H1 (cell line): ENCODE data around the gene LCN10. TPM values are rescaled to one million over a fixed set of nuclear protein-coding genes. Genes with fewer than 3 reads are reported as not detected.

ENCODE experiments used
- CTCF ChIA-PET: fragments of 300-600 bp; sonication (Branson Sonifier 250); formaldehyde crosslinking; loops from one replicate; lab custom pipeline; 2021; ENCODE audit not compliant: partially characterized antibody; lab: Charles Lee
- POLR2A ChIA-PET: fragments of 300-600 bp; sonication (Branson Sonifier 250); formaldehyde crosslinking; loops from one replicate; lab custom pipeline; 2021; ENCODE audit warnings: inconsistent platforms; ENCODE audit not compliant: partially characterized antibody; lab: Charles Lee
- DNase-seq, 2 experiments: peaks; one replicate each; pipeline versions ENCODE4 v3.0.0 to v3.0.0-alpha.2; 2010 to 2022; ENCODE audit warnings: low spot score in 2 of 2, low read depth in 1 of 2, mixed read lengths in 1 of 2
- FAIRE-seq: peaks from 2 replicates; lab custom pipeline; 2011; peaks lifted over from hg19 to GRCh38; lab: Jason Lieb, UNC
- H2AFZ ChIP-seq: 2 replicates; pipeline ENCODE4 v1.8.1; 2012; ENCODE audit warnings: low read length, inconsistent platforms
- H2AK5ac ChIP-seq: 2 replicates; pipeline ENCODE4 v1.6.1; 2013; ENCODE audit warnings: low read depth, low read length
- H2BK120ac ChIP-seq: replicated peaks from 2 replicates; pipeline ENCODE3; 2013; ENCODE audit warnings: low read depth, low read length, inconsistent platforms
- H2BK12ac ChIP-seq: 2 replicates; pipeline ENCODE4 v1.6.1; 2013; ENCODE audit warnings: low read depth, low read length
- H2BK15ac ChIP-seq: 2 replicates; pipeline ENCODE4 v1.6.1; 2013; ENCODE audit warnings: low read length
- H2BK20ac ChIP-seq: 2 replicates; pipeline ENCODE4 v1.6.1; 2013; ENCODE audit warnings: low read length
- H2BK5ac ChIP-seq: 2 replicates; pipeline ENCODE4 v1.6.1; 2013; ENCODE audit warnings: low read depth, low read length
- H3K14ac ChIP-seq: 2 replicates; pipeline ENCODE4 v1.6.1; 2013; ENCODE audit warnings: inconsistent platforms; ENCODE audit not compliant: insufficient read length
- H3K18ac ChIP-seq: 2 replicates; pipeline ENCODE4 v1.6.1; 2013; ENCODE audit warnings: low read length; ENCODE audit errors: extremely low read depth
- H3K23ac ChIP-seq: 2 replicates; pipeline ENCODE4 v1.6.1; 2013; ENCODE audit warnings: inconsistent platforms; ENCODE audit not compliant: insufficient read length
- H3K23me2 ChIP-seq: 2 replicates; pipeline ENCODE4 v1.6.1; 2013; ENCODE audit warnings: low read depth, low read length
- H3K27ac ChIP-seq: 2 replicates; pipeline ENCODE4 v1.6.1; 2011; ENCODE audit warnings: low read depth, low read length, inconsistent platforms
- H3K27me3 ChIP-seq, 4 experiments: replicated peaks in 1 of 4; 1 replicate in 1 of 4; 2 replicates in 3 of 4; pipeline versions ENCODE4 v1.6.1 to v1.8.1; 2011 to 2013; ENCODE audit warnings: low read length in 3 of 4, mild to moderate bottlenecking in 3 of 4, inconsistent platforms in 2 of 4, mixed read lengths in 2 of 4, moderate library complexity in 1 of 4; ENCODE audit not compliant: control insufficient read depth in 3 of 4, insufficient read depth in 3 of 4; ENCODE audit errors: extremely low read depth in 1 of 4
- H3K36me3 ChIP-seq, 4 experiments: 2 replicates each; pipeline versions ENCODE4 v1.6.1 to v1.8.1; 2011 to 2013; ENCODE audit warnings: mild to moderate bottlenecking in 4 of 4, low read length in 3 of 4, moderate library complexity in 2 of 4, control low read depth in 1 of 4, inconsistent platforms in 1 of 4; ENCODE audit not compliant: insufficient read depth in 4 of 4, control insufficient read depth in 2 of 4
- H3K4ac ChIP-seq: replicated peaks from 2 replicates; pipeline ENCODE3; 2013; ENCODE audit warnings: low read length, low read depth, mixed read lengths, inconsistent platforms; ENCODE audit not compliant: insufficient read length
- H3K4me1 ChIP-seq, 4 experiments: replicated peaks in 1 of 4; 1 replicate in 1 of 4; 2 replicates in 3 of 4; pipeline versions ENCODE4 v1.6.1 to v1.8.1; 2011 to 2013; ENCODE audit warnings: low read length in 3 of 4, inconsistent platforms in 2 of 4, mixed read lengths in 1 of 4; ENCODE audit not compliant: insufficient read depth in 4 of 4, control insufficient read depth in 3 of 4
- H3K4me2 ChIP-seq, 2 experiments: 2 replicates each; pipeline versions ENCODE4 v1.6.1 to v1.8.1; 2011 to 2013; ENCODE audit warnings: low read depth in 2 of 2, low read length in 2 of 2, control low read depth in 1 of 2, inconsistent platforms in 1 of 2, mild to moderate bottlenecking in 1 of 2; ENCODE audit not compliant: insufficient read depth in 1 of 2
- H3K4me3 ChIP-seq, 4 experiments: fragments of 200-600, 300-600 bp in 1 of 4; sonication (generic), shearing (Covaris generic), sonication (Bioruptor Twin) in 1 of 4; 2 replicates each; pipeline versions ENCODE4 v1.5.1 to v1.8.1; 2011 to 2016; ENCODE audit warnings: low read length in 4 of 4, low read depth in 3 of 4, control low read depth in 2 of 4, inconsistent platforms in 2 of 4, mild to moderate bottlenecking in 2 of 4, mixed read lengths in 1 of 4, moderate library complexity in 1 of 4; ENCODE audit not compliant: insufficient read depth in 2 of 4; ENCODE audit errors: extremely low read depth in 1 of 4
- H3K56ac ChIP-seq: replicated peaks from 2 replicates; pipeline ENCODE3; 2013; ENCODE audit warnings: low read depth, mild to moderate bottlenecking, mixed read lengths, low read length, inconsistent platforms; ENCODE audit not compliant: insufficient read length
- H3K79me1 ChIP-seq: 2 replicates; pipeline ENCODE4 v1.6.1; 2013; ENCODE audit warnings: low read depth, low read length, control low read depth
- H3K79me2 ChIP-seq, 2 experiments: 2 replicates each; pipeline versions ENCODE4 v1.6.1 to v1.8.1; 2012 to 2013; ENCODE audit warnings: low read length in 2 of 2, mild to moderate bottlenecking in 2 of 2, inconsistent platforms in 1 of 2; ENCODE audit not compliant: insufficient read depth in 2 of 2, control insufficient read depth in 1 of 2
- H3K9ac ChIP-seq, 4 experiments: replicated peaks in 1 of 4; 1 replicate in 1 of 4; 2 replicates in 3 of 4; pipeline versions ENCODE4 v1.6.1 to v1.8.1; 2011 to 2013; ENCODE audit warnings: low read depth in 3 of 4, low read length in 3 of 4, control low read depth in 2 of 4, mild to moderate bottlenecking in 2 of 4, moderate library complexity in 2 of 4, inconsistent platforms in 1 of 4; ENCODE audit errors: extremely low read depth in 1 of 4
- H3K9me3 ChIP-seq, 2 experiments: 2 replicates each; pipeline versions ENCODE4 v1.6.1 to v1.8.1; 2012 to 2013; ENCODE audit warnings: mild to moderate bottlenecking in 2 of 2, moderate library complexity in 2 of 2, control low read depth in 1 of 2, inconsistent platforms in 1 of 2, low read depth in 1 of 2, low read length in 1 of 2, mixed read lengths in 1 of 2; ENCODE audit not compliant: insufficient read depth in 2 of 2
- H4K20me1 ChIP-seq, 2 experiments: replicated peaks in 1 of 2; 2 replicates each; pipeline versions ENCODE3 to v1.8.1; 2011 to 2013; ENCODE audit warnings: inconsistent platforms in 2 of 2, low read length in 2 of 2, mild to moderate bottlenecking in 1 of 2; ENCODE audit not compliant: insufficient read depth in 2 of 2, control insufficient read depth in 1 of 2
- H4K5ac ChIP-seq: 2 replicates; pipeline ENCODE4 v1.6.1; 2013; ENCODE audit warnings: low read length, low read depth, mixed read lengths, inconsistent platforms; ENCODE audit not compliant: insufficient read length
- H4K8ac ChIP-seq: 2 replicates; pipeline ENCODE4 v1.8.0; 2013; ENCODE audit warnings: mild to moderate bottlenecking, moderate library complexity, low read length, inconsistent platforms; ENCODE audit not compliant: insufficient read depth; ENCODE audit errors: extremely low read depth
- H4K91ac ChIP-seq: replicated peaks from 2 replicates; pipeline ENCODE3; 2013; ENCODE audit warnings: low read length, mixed read lengths, inconsistent platforms; ENCODE audit not compliant: insufficient read length
- RBBP5 ChIP-seq: IDR thresholded peaks from 2 replicates; pipeline ENCODE4 v1.7.1; 2012; ENCODE audit warnings: low read depth, mild to moderate bottlenecking, inconsistent platforms, low read length, moderate library complexity, borderline replicate concordance
- SRF ChIP-seq: IDR thresholded peaks from 2 replicates; pipeline ENCODE4 v1.6.1; 2011; ENCODE audit warnings: mild to moderate bottlenecking, low read depth, low read length, moderate library complexity
- WGBS, 2 experiments: shearing (Covaris generic) in 1 of 2; methylation state at CpG; one replicate each; pipeline versions ENCODE4 v1.1.6 to v1.1.7; 2013 to 2015; ENCODE audit warnings: low lambda C conversion rate in 2 of 2, mixed read lengths in 2 of 2, inconsistent platforms in 1 of 2, low coverage in 1 of 2, missing lambda C conversion rate in 1 of 2; ENCODE audit not compliant: insufficient replicate concordance in 2 of 2, insufficient coverage in 1 of 2, insufficient read length in 1 of 2; ENCODE audit errors: extremely low coverage in 1 of 2, missing lambda C conversion rate in 1 of 2; 5-methylcytosine and 5-hydroxymethylcytosine counted together
- polyA plus RNA-seq, 7 experiments: library from polyadenylated mRNA; depleted of rRNA in 3 of 7; stranded (reverse) in 5 of 7; unstranded in 2 of 7; fragments of >200 nt in 5 of 7; fragments of 200-250 nt in 2 of 7; gene quantifications; 1 replicate in 5 of 7; 2 replicates in 1 of 7; 4 replicates in 1 of 7; pipeline versions ENCODE4 v1.2.1 to v1.2.3, GENCODE V29; 2011 to 2013; ENCODE audit warnings: missing spikeins in 2 of 7, mixed read lengths in 2 of 7
- total RNA-seq: library from RNA; stranded (reverse); fragmentation: NEBNext Ultra II Directional; extraction: Animal tissue kit (Norgen Biotek cat#: 25700); gene quantifications from 2 replicates; pipeline ENCODE4 v1.2.1, GENCODE V29; 2021

Gene LCN10
- total and polyA plus RNA-seq, 2 of the 8 experiments (the other 6 are each of a cell fraction or from before 2014, with no cell fraction given): 2.6 to 2.8 TPM

DNA sequence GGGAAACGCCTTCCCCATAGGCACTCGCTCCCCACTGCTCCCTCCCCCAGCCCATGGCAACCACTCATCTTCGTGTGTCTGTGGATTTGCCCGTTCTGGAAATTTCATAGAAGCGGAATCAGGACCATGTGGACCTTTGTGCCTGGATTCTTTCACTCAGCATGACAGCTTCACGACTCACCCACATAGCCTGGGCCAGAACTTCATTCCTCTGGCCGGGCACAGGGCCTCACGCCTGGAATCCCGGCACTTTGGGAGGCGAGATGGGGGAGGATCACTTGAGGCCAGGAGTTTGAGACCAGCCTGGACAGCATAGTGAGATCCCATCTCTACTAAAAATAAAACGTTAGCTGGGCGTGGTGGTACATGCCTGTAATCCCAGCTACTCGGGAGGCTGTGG lies 42.4 kb downstream of the LCN10 start:
- Histone ChIP-seq H3K4me1 (peaks cover 0 to 13% (median 4%) of the 10 kb centered on the region in 4 experiments; a peak in 5 of 7 replicates), H2AFZ (no peak overlapping the region), H2BK20ac (no peak overlapping the region), H3K36me3 (no peaks in the 10 kb centered on the region), H3K4me2 (no peak overlapping the region), H3K9me3 (no peaks in the 10 kb centered on the region), H3K4me3 (no peak overlapping the region), H3K56ac (no peak overlapping the region), H3K9ac (no peak overlapping the region), H3K27ac (no peak overlapping the region), H4K5ac (no peak overlapping the region), H2BK5ac (no peak overlapping the region), H3K79me1 (no peaks in the 10 kb centered on the region), H3K27me3 (no peaks in the 10 kb centered on the region), H4K20me1 (no peaks in the 10 kb centered on the region), H4K91ac (no peak overlapping the region), H3K18ac (no peak overlapping the region), H2BK12ac (no peak overlapping the region), H2BK15ac (no peak overlapping the region), H4K8ac (no peak overlapping the region), H3K23me2 (no peaks in the 10 kb centered on the region), H3K23ac (no peak overlapping the region), H3K14ac (no peak overlapping the region), H2BK120ac (no peak overlapping the region), H2AK5ac (no peak overlapping the region), H3K4ac (no peak overlapping the region), H3K79me2 (no peaks in the 10 kb centered on the region)
- FAIRE-seq: no peak
- 91% methylated on average over 13 of the region's 13 CpGs; no CpG with 5 or more reads in 1 of the 2 experiments for WGBS, 2 experiments
- TF ChIP-seq SRF: no peak
- no peak for TF ChIP-seq RBBP5
- CTCF ChIA-PET: interaction anchor here (1.0 to 2.0 kb wide), 5 partner anchors 13 to 44 kb away, joined by 3 to 9 read pairs (median 4); no protein-coding TSS in a partner anchor
- DNase-seq: no peak
- POLR2A ChIA-PET: interaction anchor here (0.7 kb wide), 1 partner anchor 27 kb away, joined by 4 read pairs; no protein-coding TSS in a partner anchor
